A549 (cell line): ENCODE data around the gene MYOF. TPM values are rescaled to one million over a fixed set of nuclear protein-coding genes. Genes with fewer than 3 reads are reported as not detected.

Experiments
- ATAC-seq, 2 experiments: fragments of 200-7000 bp in 1 of 2; fragments of >200 bp in 1 of 2; cut with Nextera tagmentation in 1 of 2; cut with Tn5 transposase in 1 of 2; 3 replicates each; pipeline versions ENCODE4 v1.8.0 to v1.9.1; 2018 to 2020; ENCODE audit warnings: mild to moderate bottlenecking in 1 of 2, moderate library complexity in 1 of 2
- CTCF ChIA-PET: fragments of 300-600 bp; sonication (Branson Sonifier 250); formaldehyde crosslinking; extraction: SDS; loops from one replicate; lab custom pipeline; 2021; ENCODE audit warnings: antibody characterized with exemption, inconsistent platforms; lab: Yijun Ruan, JAX
- POLR2A ChIA-PET: fragments of 350-600 bp; formaldehyde crosslinking; extraction: SDS; loops from one replicate; lab custom pipeline; 2021; ENCODE audit warnings: antibody characterized with exemption, inconsistent platforms; lab: Yijun Ruan, JAX
- DNase-seq, 2 experiments: peaks; one replicate each; pipeline versions ENCODE4 v3.0.0 to v3.0.0-alpha.2; 2011 to 2016; ENCODE audit warnings: low read depth in 1 of 2, low spot score in 1 of 2
- FAIRE-seq: peaks from 2 replicates; lab custom pipeline; 2011; peaks lifted over from hg19 to GRCh38; lab: Jason Lieb, UNC
- H3K27ac ChIP-seq, 2 experiments: fragments of >200 bp; sonication (Bioruptor Twin); formaldehyde crosslinking; 3 replicates each; pipeline ENCODE4 v1.5.1; 2016 to 2017
- H3K4me1 ChIP-seq: fragments of >200 bp; sonication (Bioruptor Twin); formaldehyde crosslinking; 3 replicates; pipeline ENCODE4 v1.6.1; 2016
- H3K4me2 ChIP-seq: fragments of >200 bp; sonication (Bioruptor Twin); formaldehyde crosslinking; 3 replicates; pipeline ENCODE4 v1.6.1; 2016
- H3K4me3 ChIP-seq: fragments of >200 bp; sonication (Bioruptor Twin); formaldehyde crosslinking; 3 replicates; pipeline ENCODE4 v1.5.1; 2016
- H3K9me3 ChIP-seq: fragments of >200 bp; sonication (Bioruptor Twin); formaldehyde crosslinking; 3 replicates; pipeline ENCODE4 v1.6.1; 2016
- ATOH8 ChIP-seq: fragments of 250-450 bp; sonication (Bioruptor Pico); IDR thresholded peaks from 2 replicates; pipeline ENCODE4 v1.5.0; 2020; ENCODE audit warnings: low read depth, mild to moderate bottlenecking, moderate library complexity
- EHF ChIP-seq: fragments of 250-450 bp; sonication (Bioruptor Pico); IDR thresholded peaks from 2 replicates; pipeline ENCODE4 v1.5.0; 2020; ENCODE audit warnings: mild to moderate bottlenecking
- FOSB ChIP-seq: fragments of 250-450 bp; sonication (Bioruptor Pico); IDR thresholded peaks from 2 replicates; pipeline ENCODE4 v1.5.0; 2020; ENCODE audit warnings: mild to moderate bottlenecking, moderate library complexity
- FOXS1 ChIP-seq: fragments of 250-450 bp; sonication (Bioruptor Pico); IDR thresholded peaks from 2 replicates; pipeline ENCODE4 v1.5.0; 2020; ENCODE audit warnings: mild to moderate bottlenecking, moderate library complexity
- GATA3 ChIP-seq: IDR thresholded peaks from 2 replicates; pipeline ENCODE4 v1.6.1; 2012; ENCODE audit warnings: borderline replicate concordance
- HDAC2 ChIP-seq: fragments of 200-600 bp; sonication (generic); IDR thresholded peaks from 2 replicates; pipeline ENCODE4 v1.6.1; 2016
- HEYL ChIP-seq: fragments of 250-450 bp; sonication (Bioruptor Pico); IDR thresholded peaks from 2 replicates; pipeline ENCODE4 v1.8.0; 2021; ENCODE audit warnings: mild to moderate bottlenecking, moderate library complexity
- HMGXB4 ChIP-seq: fragments of 250-450 bp; sonication (Bioruptor Pico); IDR thresholded peaks from 2 replicates; pipeline ENCODE4 v1.5.0; 2021; ENCODE audit warnings: mild to moderate bottlenecking, moderate library complexity, borderline replicate concordance
- HOXA7 ChIP-seq: fragments of 250-450 bp; sonication (Bioruptor Pico); IDR thresholded peaks from 2 replicates; pipeline ENCODE4 v1.5.0; 2020; ENCODE audit warnings: mild to moderate bottlenecking, moderate library complexity
- HOXB13 ChIP-seq: fragments of 250-450 bp; sonication (Bioruptor Pico); IDR thresholded peaks from 2 replicates; pipeline ENCODE4 v1.5.0; 2020; ENCODE audit warnings: low read depth, mild to moderate bottlenecking, moderate library complexity
- HOXB5 ChIP-seq: fragments of 250-450 bp; sonication (Bioruptor Pico); IDR thresholded peaks from 2 replicates; pipeline ENCODE4 v1.5.0; 2020; ENCODE audit warnings: mild to moderate bottlenecking, moderate library complexity
- KDM1A ChIP-seq: fragments of 200-600 bp; sonication (generic); IDR thresholded peaks from 2 replicates; pipeline ENCODE4 v1.6.1; 2016; ENCODE audit warnings: low read depth, mild to moderate bottlenecking
- NFE2L2 ChIP-seq: fragments of 150-350 bp; conservative IDR thresholded peaks from 2 replicates; pipeline ENCODE4 v1.6.1; 2014; ENCODE audit warnings: low read length
- NPAS2 ChIP-seq: fragments of 250-450 bp; sonication (Bioruptor Pico); IDR thresholded peaks from 2 replicates; pipeline ENCODE4 v1.8.0; 2022; ENCODE audit warnings: mild to moderate bottlenecking, moderate library complexity, borderline replicate concordance
- RARB ChIP-seq: fragments of 250-450 bp; sonication (Bioruptor Pico); IDR thresholded peaks from 2 replicates; pipeline ENCODE4 v1.8.0; 2021; ENCODE audit warnings: mild to moderate bottlenecking, moderate library complexity
- REST ChIP-seq: fragments of 200-600 bp; sonication (generic); IDR thresholded peaks from 2 replicates; pipeline ENCODE4 v1.6.1; 2016; ENCODE audit warnings: antibody characterized with exemption, mild to moderate bottlenecking, moderate library complexity
- SMC3 ChIP-seq: fragments of >200 bp; sonication (Bioruptor Twin); formaldehyde crosslinking; IDR thresholded peaks from 3 replicates; pipeline ENCODE4 v1.6.1; 2018; ENCODE audit warnings: inconsistent platforms
- SREBF2 ChIP-seq: fragments of 450-650 bp; IDR thresholded peaks from 2 replicates; pipeline ENCODE4 v1.6.1; 2014; ENCODE audit warnings: mild to moderate bottlenecking, moderate library complexity
- TP53 ChIP-seq: fragments of 250-450 bp; sonication (Bioruptor Pico); IDR thresholded peaks from 2 replicates; pipeline ENCODE4 v1.5.0; 2021; ENCODE audit warnings: mild to moderate bottlenecking, moderate library complexity
- ZNF302 ChIP-seq: fragments of 250-450 bp; sonication (Bioruptor Pico); IDR thresholded peaks from 2 replicates; pipeline ENCODE4 v1.9.0; 2021; ENCODE audit warnings: inconsistent platforms, mild to moderate bottlenecking, moderate library complexity
- ZSCAN20 ChIP-seq: fragments of 250-450 bp; sonication (Bioruptor Pico); IDR thresholded peaks from 2 replicates; pipeline ENCODE4 v1.8.0; 2022; ENCODE audit warnings: mild to moderate bottlenecking, moderate library complexity
- WGBS: methylation state at CpG from one replicate; pipeline ENCODE4 v1.1.6; 2017; ENCODE audit errors: missing lambda C conversion rate; 5-methylcytosine and 5-hydroxymethylcytosine counted together
- polyA plus RNA-seq, 4 experiments: library from polyadenylated mRNA; depleted of rRNA in 3 of 4; stranded (reverse); fragments of >200 nt; fragmentation: RNase III in 1 of 4; extraction: RNeasy Plus Mini Kit Qiagen cat#74134 plus additional on column Dnase treatment in 1 of 4; gene quantifications; 2 replicates in 3 of 4; 3 replicates in 1 of 4; pipeline ENCODE4 v1.2.3, GENCODE V29; 2011 to 2017

Gene MYOF
- polyA plus RNA-seq, 2 of the 4 experiments (the other 2 are of a cell fraction) = 190 to 265 TPM

GRCh38 chr10:93447970-93448369 lies 34.2 kb downstream of the MYOF start:
- Histone ChIP-seq H3K4me1 (peaks cover 59% of the 10 kb centered on the region), H3K4me2 (no peak overlapping the region), H3K27ac (peak overlapping the region in 1 of 2 experiments; percentile 97; a peak in 3 of 6 replicates), H3K4me3 (no peak overlapping the region)
- DNase-seq (no peak), FAIRE-seq (no peak), ATAC-seq (no peak)
- ChIA-PET CTCF (interaction anchor here (0.9 to 10.3 kb wide), 4 partner anchors 10 to 33 kb away, joined by 3 to 98 read pairs (median 12); partner anchors contain the start of gene MYOF), POLR2A (no interaction called here)
- WGBS = 48% methylated on average over 3 of the region's 3 CpGs
- 0 out of 2 replicates have a peak, but pooled peaks have one; percentile 62 for TF ChIP-seq KDM1A
- TF ChIP-seq RARB (CRISPR knock-in tag) = no peak
- TF ChIP-seq, all 56 proteins: peak for 1
- H3K9me3 ChIP-seq = no peaks in the 10 kb centered on the region

DNA sequence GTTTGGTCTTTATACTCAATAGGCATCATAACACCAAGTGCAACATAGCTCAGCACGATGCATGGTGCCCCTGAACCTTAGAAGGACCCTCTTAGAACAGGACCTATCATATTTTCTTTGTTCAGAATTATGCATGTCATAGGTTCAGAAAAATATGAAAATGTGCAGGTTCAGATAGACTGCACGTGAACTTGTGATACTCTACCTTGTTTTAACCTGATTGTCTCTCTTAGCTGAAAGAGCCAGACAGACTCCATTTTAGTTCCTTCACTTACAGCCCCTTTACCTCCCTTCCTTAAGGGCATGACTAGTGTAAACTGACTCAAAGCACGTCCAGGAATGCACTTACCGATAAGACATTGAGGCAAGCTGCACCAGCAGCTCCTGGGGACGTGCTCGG lies 35.1 kb downstream of the MYOF start:
- H3K4me1 ChIP-seq = peaks cover 59% of the 10 kb centered on the region
- ATAC-seq = no peak
- no peak for DNase-seq
- TF ChIP-seq HEYL (peak; percentile 95), ZNF302 (CRISPR knock-in tag) (peak; percentile 89), FOXS1 (peak; percentile 69; the same call in 1 of the 2 replicates), TP53 (CRISPR knock-in tag) (peak; percentile 68; the same call in 1 of the 2 replicates), HMGXB4 (peak; percentile 77), ZSCAN20 (CRISPR knock-in tag) (peak; percentile 90), HOXB13 (peak; percentile 98), SMC3 (no peak), NFE2L2 (no peak), NPAS2 (CRISPR knock-in tag) (no peak), ATOH8 (CRISPR knock-in tag) (peak; percentile 92), SREBF2 (no peak), REST (no peak), FOSB (no peak), EHF (CRISPR knock-in tag) (peak; percentile 94), HDAC2 (no peak), GATA3 (no peak), HOXB5 (peak; percentile 89), HOXA7 (peak; percentile 61; the same call in 1 of the 2 replicates)
- no peak overlapping the region for H3K4me3 ChIP-seq
- H3K27ac ChIP-seq = peak overlapping the region; percentile 97 to 98
- FAIRE-seq = no peak
- ChIA-PET CTCF (interaction anchor here (0.7 to 12.3 kb wide), 6 partner anchors 10 to 70 kb away, joined by 3 to 98 read pairs (median 19); partner anchors contain the start of gene MYOF), POLR2A (interaction anchor here (1.9 to 3.0 kb wide), 3 partner anchors 10 to 19 kb away, joined by 6 to 31 read pairs (median 30); no protein-coding TSS in a partner anchor)
- H3K9me3 ChIP-seq = no peaks in the 10 kb centered on the region
- peak overlapping the region; percentile 79 for H3K4me2 ChIP-seq
- WGBS = 67% methylated on average over 6 of the region's 6 CpGs
